Naive thymus-derived CD8-positive, alpha-beta T cell (primary cell): ENCODE data around the gene TAS2R60. TPM values are rescaled to one million over a fixed set of nuclear protein-coding genes. Genes with fewer than 3 reads are reported as not detected.

Experiments
- ATAC-seq, 2 donors: fragments of 150-1000 bp; cut with Tn5 transposase in 1 of 2; sonication (Bioruptor Pico), chemical (Tn5 transposase) in 1 of 2; 1 replicate in 1 of 2; 2 replicates in 1 of 2; pipeline ENCODE4 v1.10.0; 2021; ENCODE audit warnings: mild to moderate bottlenecking in 2 of 2, moderate library complexity in 2 of 2
- POLR2A ChIA-PET: fragments of 350-600 bp; sonication (Branson Sonifier 250); formaldehyde crosslinking; loops from one replicate; lab custom pipeline; 2021; ENCODE audit warnings: antibody characterized with exemption; lab: Charles Lee
- DNase-seq, 10 donors: peaks; one replicate each; pipeline versions ENCODE4 v3.0.0 to v3.0.0-alpha.2; 2020 to 2022
- H3K27ac Mint-ChIP-seq, 10 donors: one replicate each; pipeline ENCODE4 v1.8.0; 2020 to 2022; ENCODE audit warnings: mild to moderate bottlenecking in 10 of 10, mixed read lengths in 10 of 10, moderate library complexity in 4 of 10, inconsistent platforms in 1 of 10
- H3K27me3 Mint-ChIP-seq, 5 donors: one replicate each; pipeline ENCODE4 v1.8.0; 2021 to 2022; ENCODE audit warnings: mixed read lengths in 5 of 5
- H3K36me3 Mint-ChIP-seq, 3 donors: one replicate each; pipeline ENCODE4 v1.8.0; 2020 to 2022; ENCODE audit warnings: mixed read lengths in 3 of 3, mild to moderate bottlenecking in 2 of 3, inconsistent platforms in 1 of 3
- H3K4me1 Mint-ChIP-seq, 4 donors: one replicate each; pipeline ENCODE4 v1.8.0; 2021 to 2022; ENCODE audit warnings: mixed read lengths in 4 of 4
- H3K4me3 Mint-ChIP-seq, 10 donors: one replicate each; pipeline ENCODE4 v1.8.0; 2020 to 2022; ENCODE audit warnings: mild to moderate bottlenecking in 10 of 10, mixed read lengths in 10 of 10, moderate library complexity in 6 of 10, inconsistent platforms in 1 of 10
- H3K9me3 Mint-ChIP-seq, 9 donors: one replicate each; pipeline ENCODE4 v1.8.0; 2020 to 2022; ENCODE audit warnings: mixed read lengths in 9 of 9, mild to moderate bottlenecking in 3 of 9, inconsistent platforms in 1 of 9, moderate library complexity in 1 of 9
- polyA plus RNA-seq, 3 donors: library from polyadenylated mRNA; unstranded; fragments of 300-500 nt; fragmentation: Illumina TruSeq; gene quantifications; one replicate each; pipeline ENCODE4 v1.2.3, GENCODE V29; 2021
- total RNA-seq, 8 experiments: library from RNA in 2 of 8; stranded (reverse) in 2 of 8; gene quantifications; one replicate each; pipeline ENCODE4 v1.2.3 and lab custom pipeline; 2021 to 2026

Gene TAS2R60, protein sequence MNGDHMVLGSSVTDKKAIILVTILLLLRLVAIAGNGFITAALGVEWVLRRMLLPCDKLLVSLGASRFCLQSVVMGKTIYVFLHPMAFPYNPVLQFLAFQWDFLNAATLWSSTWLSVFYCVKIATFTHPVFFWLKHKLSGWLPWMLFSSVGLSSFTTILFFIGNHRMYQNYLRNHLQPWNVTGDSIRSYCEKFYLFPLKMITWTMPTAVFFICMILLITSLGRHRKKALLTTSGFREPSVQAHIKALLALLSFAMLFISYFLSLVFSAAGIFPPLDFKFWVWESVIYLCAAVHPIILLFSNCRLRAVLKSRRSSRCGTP
- total RNA-seq (1 to 10 TPM in 1 of 2 experiments, under 1 TPM in 1; 0.96 to 1.0 TPM), polyA plus RNA-seq (under 1 TPM in 1 of 3 donors, not detected in 2; 0.23 TPM), total RNA-seq (lab: John Stamatoyannopoulos, UW) (0 to 0.49 (median 0.26) reads per million in 6 experiments)

DNA sequence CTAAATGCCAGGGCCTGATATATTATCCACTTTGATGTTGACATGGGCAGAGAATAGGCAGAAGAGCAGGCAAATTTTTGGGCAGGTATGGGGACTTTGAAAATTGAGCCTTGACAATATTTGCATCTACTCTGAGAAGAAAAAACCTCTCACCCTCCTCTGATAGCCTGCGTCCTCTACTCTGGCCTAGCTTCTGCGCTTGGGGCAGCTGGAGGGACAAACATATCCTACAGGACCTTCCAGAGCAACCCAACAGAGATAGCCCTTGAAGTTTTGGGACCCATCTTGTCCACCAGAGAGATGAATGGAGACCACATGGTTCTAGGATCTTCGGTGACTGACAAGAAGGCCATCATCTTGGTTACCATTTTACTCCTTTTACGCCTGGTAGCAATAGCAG is at the start of gene TAS2R60:
TAS2R60 (plus strand) TSS at position 301 of the 400 bp plus-strand sequence; CDS start at position 301, 0 bp downstream.
- Mint-ChIP-seq H3K4me3 (no peak within 1 kb of the TSS), H3K4me1 (peaks cover 2 to 22% (median 14%) of the 10 kb centered on the region in 4 donors), H3K27me3 (no peaks in the 10 kb centered on the region), H3K9me3 (no peaks in the 10 kb centered on the region), H3K27ac (peak within 1 kb of the TSS in 1 of 10 donors; percentile 11), H3K36me3 (peaks cover 5 to 27% (median 5%) of the 10 kb centered on the region in 3 donors)
- POLR2A ChIA-PET, result no interaction called here
- no peak for DNase-seq
- ATAC-seq, result no peak

- DNase-seq (no peak), ATAC-seq (no peak)
- Mint-ChIP-seq H3K9me3 (no peaks in the 10 kb centered on the region), H3K4me3 (no peak overlapping the region), H3K27ac (peak overlapping the region in 9 of 10 donors; percentile 56 to 95 (median 83)), H3K27me3 (no peaks in the 10 kb centered on the region), H3K4me1 (peaks cover 20 to 43% (median 24%) of the 10 kb centered on the region in 4 donors), H3K36me3 (peaks cover 0 to 85% (median 0%) of the 10 kb centered on the region in 3 donors)
- POLR2A ChIA-PET, result interaction anchor here (1.3 to 11.9 kb wide), 3 partner anchors 9 to 14 kb away, joined by 7 to 91 read pairs (median 17); partner anchors contain the start of gene EPHA1
Measured at GRCh38 chr7:143394068-143394467, 49.2 kb upstream of the TAS2R60 start.

DNA sequence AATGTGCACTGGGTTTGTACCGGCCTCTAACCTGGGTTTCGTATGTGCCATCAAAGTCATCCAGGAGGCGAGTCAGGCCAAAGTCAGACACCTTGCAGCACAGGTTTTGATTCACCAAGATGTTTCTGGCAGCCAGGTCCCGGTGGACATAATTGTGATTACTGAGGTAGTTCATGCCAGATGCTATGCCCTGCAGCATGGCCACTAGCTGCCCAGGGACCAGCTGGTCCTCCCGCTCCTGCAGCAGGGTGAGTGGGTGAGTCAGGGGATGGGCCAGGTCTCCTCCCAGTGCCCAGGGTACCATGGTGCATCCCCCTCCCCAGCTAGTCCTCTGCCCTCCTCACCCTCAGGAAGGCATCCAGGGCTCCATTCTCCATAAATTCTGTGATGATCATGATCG is 48.5 kb upstream of the TAS2R60 start:
- peaks cover 0 to 87% (median 0%) of the 10 kb centered on the region in 3 donors for H3K36me3 Mint-ChIP-seq
- POLR2A ChIA-PET, result interaction anchor here (3.4 to 11.9 kb wide), 2 partner anchors 10 to 11 kb away, joined by 17 to 91 read pairs; partner anchors contain the start of gene EPHA1
- ATAC-seq, result no peak

DNA sequence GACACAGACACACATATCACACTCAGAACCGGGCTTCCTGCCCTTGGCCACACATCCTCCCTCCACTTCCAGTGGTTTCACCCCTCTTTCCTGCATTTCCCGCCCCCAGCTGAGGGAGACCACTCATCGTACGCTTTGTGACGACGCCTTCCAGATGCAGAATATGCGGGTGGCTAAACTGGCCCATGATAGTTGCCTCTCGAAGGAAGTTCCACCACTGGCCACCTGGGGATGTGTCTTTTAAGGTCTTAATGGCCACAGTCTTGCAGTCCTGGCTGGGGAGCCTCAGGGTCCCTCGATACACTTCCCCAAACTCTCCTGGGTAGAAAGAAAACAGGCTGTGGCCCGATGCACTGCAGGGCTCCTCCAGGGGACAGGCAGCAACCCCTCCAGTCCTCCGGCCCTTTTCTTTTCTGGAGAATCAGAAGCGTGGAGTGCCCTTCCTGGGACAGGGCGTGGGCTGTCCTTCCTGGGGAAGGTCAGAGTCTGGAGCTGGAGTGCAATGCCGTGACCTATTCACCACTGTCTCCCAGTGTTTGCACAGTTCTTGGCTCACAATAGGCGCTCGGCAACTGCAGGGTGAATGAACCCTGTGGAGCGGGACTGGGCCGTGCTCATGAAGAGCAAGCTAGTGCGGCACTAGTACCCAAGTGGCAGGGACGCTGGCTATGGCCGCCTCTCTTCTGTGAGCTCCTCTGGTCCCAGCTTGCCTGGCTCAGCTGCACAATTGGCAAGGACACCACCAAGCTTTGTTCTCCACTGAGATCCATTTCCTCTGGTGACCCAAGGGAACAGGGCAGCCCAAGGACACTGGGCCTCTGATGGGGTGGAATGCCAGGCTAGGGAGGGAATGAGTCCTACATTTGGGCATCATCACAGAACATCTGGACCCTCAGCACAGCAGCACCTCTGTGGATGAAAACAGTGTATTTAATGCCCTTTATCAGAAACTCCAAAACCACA is 47.8 kb upstream of the TAS2R60 start:
- Mint-ChIP-seq H3K27me3 (no peaks in the 10 kb centered on the region), H3K4me1 (peaks cover 11 to 31% (median 17%) of the 10 kb centered on the region in 4 donors), H3K4me3 (peak overlapping the region in 2 of 10 donors; percentile 1 to 22), H3K36me3 (peaks cover 0 to 87% (median 0%) of the 10 kb centered on the region in 3 donors), H3K9me3 (no peaks in the 10 kb centered on the region), H3K27ac (peak overlapping the region; percentile 27 to 95 (median 85))
- DNase-seq (no peak), ATAC-seq (no peak)
- POLR2A ChIA-PET, result interaction anchor here (1.0 to 11.9 kb wide), 3 partner anchors 10 to 16 kb away, joined by 3 to 91 read pairs (median 17); partner anchors contain the start of gene EPHA1

More for the DNA sequence above, 48.5 kb upstream of the TAS2R60 start:
- Mint-ChIP-seq H3K27ac (peak overlapping the region in 9 of 10 donors; percentile 65 to 95 (median 89)), H3K4me3 (peak overlapping the region in 1 of 10 donors; percentile 1), H3K4me1 (peaks cover 15 to 35% (median 21%) of the 10 kb centered on the region in 4 donors), H3K9me3 (no peaks in the 10 kb centered on the region), H3K27me3 (no peaks in the 10 kb centered on the region)
- DNase-seq, result no peak

GRCh38 chr7:143396182-143396581 is 47.1 kb upstream of the TAS2R60 start:
- POLR2A ChIA-PET, result interaction anchor here (1.0 to 11.9 kb wide), 3 partner anchors 10 to 17 kb away, joined by 3 to 91 read pairs (median 17); partner anchors contain the start of gene EPHA1
- Mint-ChIP-seq H3K4me1 (peaks cover 11 to 35% (median 22%) of the 10 kb centered on the region in 4 donors), H3K27me3 (no peaks in the 10 kb centered on the region), H3K36me3 (peaks cover 0 to 87% (median 3%) of the 10 kb centered on the region in 3 donors), H3K27ac (peak overlapping the region in 6 of 10 donors; percentile 27 to 95 (median 66)), H3K9me3 (no peaks in the 10 kb centered on the region), H3K4me3 (no peak overlapping the region)
- no peak for ATAC-seq
- DNase-seq, result no peak

- no peaks in the 10 kb centered on the region for H3K9me3 Mint-ChIP-seq
- H3K27ac Mint-ChIP-seq, result peak overlapping the region in 6 of 10 donors; percentile 48 to 89 (median 66)
- ATAC-seq (no peak), DNase-seq (no peak)
- H3K27me3 Mint-ChIP-seq, result no peaks in the 10 kb centered on the region
- peaks cover 13 to 40% (median 25%) of the 10 kb centered on the region in 4 donors for H3K4me1 Mint-ChIP-seq
- H3K36me3 Mint-ChIP-seq, result peaks cover 0 to 84% (median 4%) of the 10 kb centered on the region in 3 donors
- no peak overlapping the region for H3K4me3 Mint-ChIP-seq
- POLR2A ChIA-PET, result interaction anchor here (1.0 to 11.9 kb wide), 5 partner anchors 9 to 22 kb away, joined by 3 to 91 read pairs (median 4); partner anchors contain the start of genes EPHA1 and ZYX
Measured at GRCh38 chr7:143396625-143397556, 46.4 kb upstream of the TAS2R60 start.

DNA sequence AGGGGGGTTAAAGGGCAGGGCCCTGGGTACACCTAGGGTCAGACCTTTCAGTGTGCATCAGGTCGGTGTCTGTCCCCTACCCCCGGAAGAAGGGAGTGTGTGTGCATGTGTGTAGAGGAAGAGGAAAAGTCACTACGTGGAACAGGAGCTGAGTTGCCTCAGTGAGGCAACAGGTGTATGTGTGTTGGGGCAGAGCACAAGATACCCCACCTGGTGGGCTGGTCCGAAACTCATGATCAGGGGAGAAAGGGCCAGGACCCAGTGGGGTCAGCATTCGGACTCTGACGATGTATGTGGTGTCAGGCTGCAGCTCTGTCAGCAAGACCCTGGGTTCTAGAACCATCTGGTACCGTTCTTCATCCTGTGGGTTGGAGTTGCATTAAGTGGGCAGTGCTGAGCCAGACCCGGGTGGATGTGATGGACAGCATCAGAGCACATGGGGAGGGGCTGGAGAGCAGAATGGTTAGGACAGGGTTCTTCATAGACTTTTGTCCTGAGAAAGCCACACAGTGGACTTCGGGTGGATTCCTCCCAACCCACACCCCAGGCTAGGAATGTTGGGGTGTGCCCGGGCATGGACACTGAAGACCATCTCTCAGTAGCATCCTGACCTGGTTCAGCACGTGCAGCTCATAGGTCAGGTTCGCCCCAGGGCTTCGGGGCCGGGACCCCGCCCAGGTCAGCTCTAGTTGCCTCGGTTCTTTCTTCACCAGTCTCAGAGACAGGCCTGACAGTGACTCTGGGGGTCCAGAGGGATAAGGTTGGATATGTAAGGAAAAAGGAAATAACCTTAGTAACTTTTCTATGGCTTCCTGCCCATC is 45.3 kb upstream of the TAS2R60 start:
- no peaks in the 10 kb centered on the region for H3K27me3 Mint-ChIP-seq
- no peaks in the 10 kb centered on the region for H3K9me3 Mint-ChIP-seq
- POLR2A ChIA-PET, result interaction anchor here (1.3 to 11.9 kb wide), 4 partner anchors 8 to 23 kb away, joined by 4 to 91 read pairs (median 6); partner anchors contain the start of genes EPHA1 and ZYX
- H3K36me3 Mint-ChIP-seq, result peaks cover 0 to 82% (median 4%) of the 10 kb centered on the region in 3 donors
- DNase-seq (no peak), ATAC-seq (no peak)
- peaks cover 17 to 45% (median 30%) of the 10 kb centered on the region in 4 donors for H3K4me1 Mint-ChIP-seq
- peak overlapping the region in 1 of 10 donors; percentile 55 for H3K4me3 Mint-ChIP-seq
- H3K27ac Mint-ChIP-seq, result peak overlapping the region in 3 of 10 donors; percentile 32 to 63 (median 48)

DNA sequence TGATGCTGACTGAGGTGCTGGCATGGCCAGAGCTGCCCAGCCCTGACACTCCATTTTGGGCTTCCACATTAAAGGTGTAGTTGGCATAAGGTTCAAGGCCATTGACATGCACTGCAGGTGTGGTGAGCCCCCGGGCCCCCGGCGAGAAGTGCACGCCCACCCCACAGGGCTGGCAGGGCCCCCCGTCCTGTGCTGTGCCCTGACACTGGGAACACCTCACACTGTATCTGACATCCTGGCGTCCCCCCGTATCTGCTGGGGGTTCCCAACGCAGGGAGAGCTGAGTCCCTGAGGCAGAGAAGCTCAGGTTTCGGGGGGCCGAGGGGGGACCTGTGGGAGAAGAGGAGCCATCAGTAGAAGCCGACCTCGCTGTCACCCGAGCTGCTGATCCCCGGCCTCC is 44.6 kb upstream of the TAS2R60 start:
- peaks cover 0 to 80% (median 4%) of the 10 kb centered on the region in 3 donors for H3K36me3 Mint-ChIP-seq
- peak overlapping the region in 4 of 10 donors; percentile 4 to 43 (median 19) for H3K27ac Mint-ChIP-seq
- H3K4me1 Mint-ChIP-seq, result peaks cover 20 to 47% (median 33%) of the 10 kb centered on the region in 4 donors
- DNase-seq (no peak), ATAC-seq (no peak)
- H3K9me3 Mint-ChIP-seq, result no peaks in the 10 kb centered on the region
- no peak overlapping the region for H3K4me3 Mint-ChIP-seq
- POLR2A ChIA-PET, result interaction anchor here (1.2 to 11.9 kb wide), 4 partner anchors 8 to 111 kb away, joined by 3 to 91 read pairs (median 6); partner anchors contain the start of genes CASP2, EPHA1 and ZYX
- H3K27me3 Mint-ChIP-seq, result no peaks in the 10 kb centered on the region

DNA sequence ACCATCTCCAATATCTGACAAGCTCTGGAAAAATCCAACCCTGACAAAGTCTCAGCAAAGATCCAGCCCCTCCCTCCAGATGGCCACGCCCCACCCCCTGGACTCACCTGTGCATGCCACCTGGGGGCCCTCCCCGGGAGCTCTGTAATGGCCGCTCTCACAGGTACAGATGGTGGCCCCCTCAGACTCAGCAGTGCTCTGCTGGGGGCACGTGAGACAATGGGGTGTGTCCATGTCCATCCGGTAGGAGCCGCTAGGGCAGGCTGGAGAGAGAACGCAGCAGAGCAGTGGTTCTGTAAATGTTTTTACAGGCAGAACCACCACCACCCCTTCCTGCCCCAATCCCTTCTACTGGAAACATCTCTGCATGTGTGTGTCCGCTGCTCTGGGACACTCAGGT is 44.1 kb upstream of the TAS2R60 start:
- Mint-ChIP-seq H3K27ac (peak overlapping the region in 3 of 10 donors; percentile 4 to 52 (median 43)), H3K9me3 (no peaks in the 10 kb centered on the region), H3K4me1 (peaks cover 21 to 49% (median 33%) of the 10 kb centered on the region in 4 donors), H3K4me3 (no peak overlapping the region), H3K36me3 (peaks cover 0 to 78% (median 4%) of the 10 kb centered on the region in 3 donors), H3K27me3 (no peaks in the 10 kb centered on the region)
- no peak for ATAC-seq
- POLR2A ChIA-PET, result interaction anchor here (1.2 to 11.1 kb wide), 3 partner anchors 17 to 111 kb away, joined by 3 to 184 read pairs (median 8); partner anchors contain the start of genes CASP2 and ZYX
- DNase-seq, result no peak

DNA sequence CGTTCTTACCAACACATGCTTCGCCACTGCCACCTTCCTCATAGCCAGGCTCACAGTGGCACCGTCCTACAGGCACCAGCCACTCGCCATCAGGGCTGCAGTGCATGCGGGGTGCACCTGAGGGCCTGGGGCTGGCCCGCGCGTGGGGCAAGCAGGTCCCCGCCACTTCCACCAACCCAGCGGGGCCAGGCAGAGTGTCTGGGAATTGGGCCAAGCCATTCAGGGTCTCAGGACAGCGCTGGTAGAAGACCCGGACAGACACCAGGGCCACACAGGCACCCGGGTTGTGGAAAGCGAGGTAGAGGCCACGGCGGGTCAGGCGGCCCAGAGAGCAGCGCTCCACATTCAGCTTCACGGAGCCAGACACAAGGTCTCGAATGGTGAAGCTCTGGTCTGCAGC is 43.6 kb upstream of the TAS2R60 start:
- no peak overlapping the region for H3K4me3 Mint-ChIP-seq
- H3K27ac Mint-ChIP-seq, result peak overlapping the region in 2 of 10 donors; percentile 43 to 52
- POLR2A ChIA-PET, result interaction anchor here (1.2 to 11.1 kb wide), 3 partner anchors 18 to 112 kb away, joined by 3 to 184 read pairs (median 8); partner anchors contain the start of genes CASP2 and ZYX
- H3K9me3 Mint-ChIP-seq, result no peaks in the 10 kb centered on the region
- DNase-seq, result no peak
- peaks cover 22 to 49% (median 36%) of the 10 kb centered on the region in 4 donors for H3K4me1 Mint-ChIP-seq
- H3K27me3 Mint-ChIP-seq, result no peaks in the 10 kb centered on the region
- H3K36me3 Mint-ChIP-seq, result peaks cover 0 to 81% (median 4%) of the 10 kb centered on the region in 3 donors
- ATAC-seq, result no peak
